Activated naive CD4-positive, alpha-beta T cell treated with anti-CD3 and anti-CD28 coated beads, Interleukin-2, amount 50 U/mL, for 24 hours (primary cell): ENCODE results near the gene AP4B1.

Experiments
- H3K27ac Mint-ChIP-seq: one replicate; pipeline ENCODE4 v1.8.0; 2021; ENCODE audit warnings: mild to moderate bottlenecking, mixed read lengths
- H3K27me3 Mint-ChIP-seq: one replicate; pipeline ENCODE4 v1.8.0; 2021; ENCODE audit warnings: mixed read lengths
- H3K36me3 Mint-ChIP-seq: one replicate; pipeline ENCODE4 v1.8.0; 2021; ENCODE audit warnings: mixed read lengths
- H3K4me1 Mint-ChIP-seq: one replicate; pipeline ENCODE4 v1.8.0; 2021; ENCODE audit warnings: mixed read lengths
- H3K4me3 Mint-ChIP-seq: one replicate; pipeline ENCODE4 v1.8.0; 2021; ENCODE audit warnings: mild to moderate bottlenecking, mixed read lengths
- H3K9me3 Mint-ChIP-seq: one replicate; pipeline ENCODE4 v1.8.0; 2021; ENCODE audit warnings: mixed read lengths

AP4B1 gene

GRCh38 chr1:113887402-113888175 lies 17.0 kb downstream of the AP4B1 start, which contains the start of gene BCL2L15:
BCL2L15 (minus strand) TSS chr1:113887581; CDS start chr1:113887375, 206 bp downstream.
- Mint-ChIP-seq H3K4me3 (no peak within 1 kb of the TSS), H3K27ac (peak within 1 kb of the TSS; percentile 72), H3K27me3 (no peaks in the 10 kb centered on the region), H3K9me3 (no peaks in the 10 kb centered on the region), H3K36me3 (peaks cover 10% of the 10 kb centered on the region), H3K4me1 (peaks cover 23% of the 10 kb centered on the region)

DNA sequence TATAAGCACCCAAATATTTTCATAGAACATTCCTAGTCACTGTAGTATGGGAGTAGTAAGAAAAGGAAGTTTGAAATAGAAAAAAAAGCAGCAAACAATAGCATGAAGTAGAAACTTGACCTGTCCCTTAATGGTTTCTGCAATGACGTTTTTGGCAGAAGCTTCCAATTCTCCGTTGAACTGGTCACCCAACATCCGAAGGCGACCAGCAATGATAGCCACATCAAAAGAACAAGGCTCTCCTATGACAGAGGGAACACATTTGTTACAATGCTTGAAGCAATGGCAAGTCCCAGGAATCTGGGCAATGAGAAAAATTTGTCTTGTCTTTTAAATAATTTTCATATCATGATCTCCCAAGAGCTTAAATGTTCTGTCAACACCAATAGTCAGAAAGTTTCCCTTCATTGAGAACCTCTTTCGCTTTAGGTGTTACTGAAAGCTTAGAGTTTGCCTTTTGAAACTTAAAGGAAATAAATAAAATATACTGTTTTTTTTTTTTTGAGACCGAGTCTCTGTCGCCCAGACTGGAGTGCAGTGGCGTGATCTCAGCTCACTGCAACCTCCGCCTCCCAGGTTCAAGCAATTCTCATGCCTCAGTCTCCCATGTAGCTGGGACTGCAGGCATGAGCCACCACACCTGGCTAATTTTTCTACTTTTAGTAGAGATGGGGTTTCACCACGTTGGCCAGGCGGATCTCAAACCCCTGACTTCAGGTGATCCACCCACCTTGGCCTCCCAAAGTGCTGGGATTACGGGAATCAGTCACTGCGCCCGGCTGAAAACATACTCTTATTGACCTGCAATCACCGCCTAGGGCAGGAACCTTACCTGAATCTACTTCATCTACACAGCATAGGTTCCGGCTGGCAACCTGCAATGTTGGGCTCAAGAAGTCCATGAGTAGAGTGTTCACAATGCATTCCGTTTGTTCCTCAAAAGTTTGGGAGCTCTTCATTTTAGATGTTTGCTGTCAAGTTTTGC lies 17.9 kb downstream of the AP4B1 start:
- Mint-ChIP-seq H3K9me3 (no peaks in the 10 kb centered on the region), H3K27ac (peak overlapping the region; percentile 72)

DNA sequence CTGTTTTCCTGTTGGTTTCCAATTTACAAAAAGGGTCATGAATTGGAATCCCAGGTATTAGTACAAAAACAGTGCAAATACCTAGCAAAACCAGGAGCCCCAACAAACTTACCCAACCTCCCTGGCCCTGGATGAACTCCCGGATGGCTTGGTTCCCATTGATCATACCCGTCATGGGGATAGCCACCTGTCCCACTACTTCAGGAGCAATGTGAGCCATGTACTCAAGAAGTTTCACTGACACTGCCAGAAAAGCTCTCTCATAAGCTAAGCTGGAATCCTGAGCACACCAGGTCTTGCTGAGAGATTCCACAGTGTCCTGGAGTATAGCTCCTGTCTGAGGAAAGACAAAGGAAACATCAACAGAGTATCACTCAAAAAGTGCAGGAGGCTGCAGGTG lies 22.9 kb downstream of the AP4B1 start:
- no peaks in the 10 kb centered on the region for H3K9me3 Mint-ChIP-seq
- peaks cover 10% of the 10 kb centered on the region for H3K36me3 Mint-ChIP-seq
- H3K27me3 Mint-ChIP-seq: no peaks in the 10 kb centered on the region
- peaks cover 38% of the 10 kb centered on the region for H3K4me1 Mint-ChIP-seq
- H3K27ac Mint-ChIP-seq: no peak overlapping the region
- H3K4me3 Mint-ChIP-seq: no peak overlapping the region

More for the DNA sequence above, 17.9 kb downstream of the AP4B1 start:
- Mint-ChIP-seq H3K4me1 (peaks cover 23% of the 10 kb centered on the region), H3K27me3 (no peaks in the 10 kb centered on the region), H3K4me3 (no peak overlapping the region), H3K36me3 (peaks cover 8% of the 10 kb centered on the region)

GRCh38 chr1:113879739-113880038 lies 24.9 kb downstream of the AP4B1 start:
- H3K4me3 Mint-ChIP-seq: no peak overlapping the region
- H3K27ac Mint-ChIP-seq: no peak overlapping the region
- H3K36me3 Mint-ChIP-seq: peaks cover 8% of the 10 kb centered on the region
- H3K9me3 Mint-ChIP-seq: peaks cover 6% of the 10 kb centered on the region
- H3K27me3 Mint-ChIP-seq: no peaks in the 10 kb centered on the region
- H3K4me1 Mint-ChIP-seq: peaks cover 48% of the 10 kb centered on the region

GRCh38 chr1:113876176-113876575 lies 28.4 kb downstream of the AP4B1 start:
- Mint-ChIP-seq H3K27ac (peak overlapping the region; percentile 92), H3K4me3 (no peak overlapping the region), H3K4me1 (peaks cover 75% of the 10 kb centered on the region), H3K36me3 (peaks cover 6% of the 10 kb centered on the region), H3K9me3 (peaks cover 6% of the 10 kb centered on the region), H3K27me3 (no peaks in the 10 kb centered on the region)

DNA sequence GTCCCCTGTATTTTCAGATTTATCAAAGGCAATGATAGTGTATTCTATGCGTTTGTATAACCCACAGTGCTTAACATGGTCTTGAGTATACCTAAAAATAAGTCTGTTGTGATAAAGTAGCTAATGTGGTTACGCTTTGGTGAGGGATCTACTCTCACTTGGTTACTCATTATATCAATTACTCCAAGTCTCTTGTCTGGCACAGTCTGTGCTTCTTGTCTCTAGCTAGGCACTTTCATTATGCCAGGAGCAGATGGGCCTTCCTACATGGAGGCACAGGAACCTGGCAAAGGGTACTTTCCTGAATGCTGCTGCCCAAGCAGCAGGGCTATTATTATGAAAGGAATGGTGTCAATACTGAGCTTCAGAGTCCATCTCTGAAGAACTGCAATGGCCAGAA lies 28.9 kb downstream of the AP4B1 start:
- peaks cover 6% of the 10 kb centered on the region for H3K36me3 Mint-ChIP-seq
- peaks cover 6% of the 10 kb centered on the region for H3K9me3 Mint-ChIP-seq
- H3K4me1 Mint-ChIP-seq: peaks cover 71% of the 10 kb centered on the region
- H3K4me3 Mint-ChIP-seq: peak overlapping the region; percentile 4
- no peaks in the 10 kb centered on the region for H3K27me3 Mint-ChIP-seq
- peak overlapping the region; percentile 92 for H3K27ac Mint-ChIP-seq

- peak overlapping the region; percentile 82 for H3K4me3 Mint-ChIP-seq
- H3K9me3 Mint-ChIP-seq: peaks cover 6% of the 10 kb centered on the region
- peaks cover 72% of the 10 kb centered on the region for H3K4me1 Mint-ChIP-seq
These were observed 30.4 kb downstream of the AP4B1 start for GRCh38 chr1:113874012-113874879.

DNA sequence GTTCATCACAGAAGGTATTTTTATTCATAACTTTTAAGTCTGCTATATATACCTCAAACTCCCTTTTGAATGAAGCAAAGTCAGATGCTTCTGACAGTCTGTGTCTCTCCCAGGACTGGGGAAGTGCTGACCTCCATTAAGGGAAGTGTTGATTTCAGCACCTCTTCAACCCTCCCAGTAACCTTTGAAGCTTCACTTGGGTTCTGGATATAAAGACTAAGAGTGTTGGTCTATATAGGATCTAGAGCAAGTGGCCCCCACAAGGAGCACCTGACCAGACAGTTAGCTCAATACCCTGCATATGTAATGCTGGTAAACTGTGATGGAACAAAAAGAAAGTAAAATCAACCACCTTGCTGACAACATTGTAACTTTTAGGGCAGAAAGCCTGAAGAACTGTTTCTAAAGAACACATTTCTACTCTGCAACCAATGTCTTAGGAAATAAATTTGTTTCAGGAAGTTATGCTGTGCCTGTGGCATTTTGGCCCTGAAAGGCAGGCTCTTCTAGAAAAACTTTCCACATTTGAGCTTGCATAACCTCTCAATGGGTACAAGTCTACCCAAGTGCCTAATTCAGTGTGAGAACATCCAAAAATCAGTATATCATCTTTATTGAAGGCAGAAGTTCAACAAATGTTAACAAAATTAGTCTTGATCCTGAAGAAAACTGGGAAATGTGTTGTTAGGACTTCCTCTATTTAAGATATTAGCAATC lies 32.2 kb downstream of the AP4B1 start:
- Mint-ChIP-seq H3K27ac (peak overlapping the region; percentile 98), H3K9me3 (peaks cover 6% of the 10 kb centered on the region), H3K27me3 (no peaks in the 10 kb centered on the region), H3K4me1 (peaks cover 77% of the 10 kb centered on the region), H3K36me3 (peaks cover 23% of the 10 kb centered on the region), H3K4me3 (peak overlapping the region; percentile 95)

More at GRCh38 chr1:113874012-113874879, 30.4 kb downstream of the AP4B1 start:
- Mint-ChIP-seq H3K27ac (peak overlapping the region; percentile 99), H3K36me3 (peaks cover 9% of the 10 kb centered on the region), H3K27me3 (no peaks in the 10 kb centered on the region)

GRCh38 chr1:113871597-113872113 lies 32.9 kb downstream of the AP4B1 start, which contains the start of gene PTPN22:
PTPN22 (minus strand) TSS chr1:113871712.
- Mint-ChIP-seq H3K27ac (peak within 1 kb of the TSS; percentile 98), H3K36me3 (peaks cover 21% of the 10 kb centered on the region), H3K4me1 (peaks cover 75% of the 10 kb centered on the region), H3K4me3 (peak within 1 kb of the TSS; percentile 95), H3K9me3 (peaks cover 6% of the 10 kb centered on the region), H3K27me3 (no peaks in the 10 kb centered on the region)

- H3K4me1 Mint-ChIP-seq: peaks cover 75% of the 10 kb centered on the region
- H3K27ac Mint-ChIP-seq: peak overlapping the region; percentile 90
- H3K36me3 Mint-ChIP-seq: peaks cover 23% of the 10 kb centered on the region
These were observed 33.8 kb downstream of the AP4B1 start for GRCh38 chr1:113870778-113871177.

GRCh38 chr1:113868387-113869083 lies 36.1 kb downstream of the AP4B1 start:
- Mint-ChIP-seq H3K36me3 (peaks cover 29% of the 10 kb centered on the region), H3K4me3 (peak overlapping the region; percentile 95), H3K27me3 (no peaks in the 10 kb centered on the region), H3K27ac (peak overlapping the region; percentile 99), H3K4me1 (peaks cover 66% of the 10 kb centered on the region), H3K9me3 (no peaks in the 10 kb centered on the region)

More at GRCh38 chr1:113870778-113871177, 33.8 kb downstream of the AP4B1 start:
- Mint-ChIP-seq H3K27me3 (no peaks in the 10 kb centered on the region), H3K9me3 (peaks cover 5% of the 10 kb centered on the region), H3K4me3 (peak overlapping the region; percentile 95)

- H3K27ac Mint-ChIP-seq: peak overlapping the region; percentile 76
- H3K27me3 Mint-ChIP-seq: no peaks in the 10 kb centered on the region
- H3K36me3 Mint-ChIP-seq: peaks cover 22% of the 10 kb centered on the region
- peaks cover 57% of the 10 kb centered on the region for H3K4me1 Mint-ChIP-seq
- H3K4me3 Mint-ChIP-seq: no peak overlapping the region
- no peaks in the 10 kb centered on the region for H3K9me3 Mint-ChIP-seq
These were observed 43.0 kb downstream of the AP4B1 start for GRCh38 chr1:113861641-113862040.

GRCh38 chr1:113860891-113861290 lies 43.7 kb downstream of the AP4B1 start:
- Mint-ChIP-seq H3K4me1 (peaks cover 54% of the 10 kb centered on the region), H3K27ac (peak overlapping the region; percentile 71), H3K9me3 (no peaks in the 10 kb centered on the region), H3K4me3 (no peak overlapping the region), H3K36me3 (peaks cover 28% of the 10 kb centered on the region), H3K27me3 (no peaks in the 10 kb centered on the region)
